Nephron progenitor cell (in vitro differentiated cells): ENCODE data around the gene HS2ST1.

Source experiments
- DNase-seq: peaks from one replicate; pipeline ENCODE4 v3.0.0; 2021
- H3K27ac Mint-ChIP-seq: 2 replicates; pipeline ENCODE4 v1.8.0; 2021; ENCODE audit warnings: mild to moderate bottlenecking, moderate library complexity, mixed read lengths
- H3K27me3 Mint-ChIP-seq: 2 replicates; pipeline ENCODE4 v1.8.0; 2021; ENCODE audit warnings: mild to moderate bottlenecking, low read depth, mixed read lengths; ENCODE audit not compliant: poor library complexity
- H3K36me3 Mint-ChIP-seq: 2 replicates; pipeline ENCODE4 v1.8.0; 2021; ENCODE audit warnings: low read depth, mixed read lengths
- H3K4me1 Mint-ChIP-seq: 2 replicates; pipeline ENCODE4 v1.8.0; 2021; ENCODE audit warnings: mixed read lengths
- H3K4me3 Mint-ChIP-seq: 2 replicates; pipeline ENCODE4 v1.8.0; 2021; ENCODE audit warnings: mild to moderate bottlenecking, moderate library complexity, mixed read lengths
- H3K9me3 Mint-ChIP-seq: 2 replicates; pipeline ENCODE4 v1.8.0; 2021; ENCODE audit warnings: mild to moderate bottlenecking, moderate library complexity, mixed read lengths
- TF ChIP-seq, protein P1 (sequence below): fragments of 200-600 bp; sonication (generic); IDR thresholded peaks from 2 replicates; pipeline ENCODE4 v1.5.0; 2021; ENCODE audit warnings: antibody characterized with exemption

Gene HS2ST1

GRCh38 chr1:87048237-87048636 lies 133.8 kb downstream of the HS2ST1 start:
- no peak for DNase-seq
- TF ChIP-seq, protein P1, sequence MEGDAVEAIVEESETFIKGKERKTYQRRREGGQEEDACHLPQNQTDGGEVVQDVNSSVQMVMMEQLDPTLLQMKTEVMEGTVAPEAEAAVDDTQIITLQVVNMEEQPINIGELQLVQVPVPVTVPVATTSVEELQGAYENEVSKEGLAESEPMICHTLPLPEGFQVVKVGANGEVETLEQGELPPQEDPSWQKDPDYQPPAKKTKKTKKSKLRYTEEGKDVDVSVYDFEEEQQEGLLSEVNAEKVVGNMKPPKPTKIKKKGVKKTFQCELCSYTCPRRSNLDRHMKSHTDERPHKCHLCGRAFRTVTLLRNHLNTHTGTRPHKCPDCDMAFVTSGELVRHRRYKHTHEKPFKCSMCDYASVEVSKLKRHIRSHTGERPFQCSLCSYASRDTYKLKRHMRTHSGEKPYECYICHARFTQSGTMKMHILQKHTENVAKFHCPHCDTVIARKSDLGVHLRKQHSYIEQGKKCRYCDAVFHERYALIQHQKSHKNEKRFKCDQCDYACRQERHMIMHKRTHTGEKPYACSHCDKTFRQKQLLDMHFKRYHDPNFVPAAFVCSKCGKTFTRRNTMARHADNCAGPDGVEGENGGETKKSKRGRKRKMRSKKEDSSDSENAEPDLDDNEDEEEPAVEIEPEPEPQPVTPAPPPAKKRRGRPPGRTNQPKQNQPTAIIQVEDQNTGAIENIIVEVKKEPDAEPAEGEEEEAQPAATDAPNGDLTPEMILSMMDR, result no peak
- peaks cover 31% of the 10 kb centered on the region for H3K9me3 Mint-ChIP-seq
- no peaks in the 10 kb centered on the region for H3K27me3 Mint-ChIP-seq
- no peaks in the 10 kb centered on the region for H3K4me1 Mint-ChIP-seq
- H3K4me3 Mint-ChIP-seq, result no peak overlapping the region
- no peak overlapping the region for H3K27ac Mint-ChIP-seq
- H3K36me3 Mint-ChIP-seq, result peaks cover 32% of the 10 kb centered on the region

DNA sequence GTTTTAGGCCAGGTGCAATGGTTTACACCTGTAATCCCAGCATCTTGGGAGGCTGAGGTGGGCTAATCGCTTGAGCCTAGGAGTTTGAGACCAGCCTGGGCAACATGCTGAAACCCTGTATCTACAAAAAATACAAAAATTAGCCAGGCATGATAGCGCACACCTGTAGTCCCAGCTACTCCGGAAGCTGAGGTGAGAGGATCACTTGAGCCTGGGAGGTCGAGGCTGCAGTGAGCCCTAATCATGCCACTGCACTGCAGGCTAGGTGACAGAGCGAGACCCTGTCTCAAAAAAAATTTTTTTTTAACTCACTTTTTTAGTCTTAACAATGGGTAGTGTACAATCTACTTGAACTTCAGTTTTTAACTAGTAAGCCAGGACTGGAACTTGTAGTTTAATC lies 137.5 kb downstream of the HS2ST1 start:
- no peak overlapping the region for H3K27ac Mint-ChIP-seq
- peaks cover 28% of the 10 kb centered on the region for H3K36me3 Mint-ChIP-seq
- TF ChIP-seq, protein P1, result no peak
- peaks cover 31% of the 10 kb centered on the region for H3K9me3 Mint-ChIP-seq
- H3K27me3 Mint-ChIP-seq, result no peaks in the 10 kb centered on the region
- H3K4me1 Mint-ChIP-seq, result no peaks in the 10 kb centered on the region
- no peak for DNase-seq
- H3K4me3 Mint-ChIP-seq, result no peak overlapping the region

DNA sequence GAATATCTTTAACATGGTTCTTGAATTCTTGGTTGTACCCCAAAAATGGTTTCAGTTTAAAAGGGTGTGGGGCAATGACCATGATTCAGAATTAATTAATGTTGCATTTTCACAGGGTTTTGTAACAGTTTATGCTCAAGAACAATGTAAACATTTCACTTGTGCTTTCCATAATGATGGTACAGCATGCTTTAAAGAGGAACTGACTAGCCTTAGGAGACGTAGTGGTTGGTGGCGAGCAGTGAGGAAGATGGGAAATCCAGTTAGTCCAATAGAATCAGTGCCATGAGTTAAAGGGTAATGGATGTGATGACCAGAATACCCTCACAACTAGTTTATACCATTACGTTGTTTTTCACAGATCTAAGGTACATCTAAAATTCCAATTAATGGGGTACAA lies 138.0 kb downstream of the HS2ST1 start:
- no peak overlapping the region for H3K4me3 Mint-ChIP-seq
- peaks cover 24% of the 10 kb centered on the region for H3K36me3 Mint-ChIP-seq
- H3K9me3 Mint-ChIP-seq, result peaks cover 27% of the 10 kb centered on the region
- DNase-seq, result no peak
- no peak overlapping the region for H3K27ac Mint-ChIP-seq
- H3K27me3 Mint-ChIP-seq, result no peaks in the 10 kb centered on the region
- TF ChIP-seq, protein P1, result no peak
- H3K4me1 Mint-ChIP-seq, result no peaks in the 10 kb centered on the region

GRCh38 chr1:87052961-87053360 lies 138.5 kb downstream of the HS2ST1 start:
- H3K27ac Mint-ChIP-seq, result no peak overlapping the region
- H3K4me1 Mint-ChIP-seq, result no peaks in the 10 kb centered on the region
- peaks cover 21% of the 10 kb centered on the region for H3K9me3 Mint-ChIP-seq
- H3K36me3 Mint-ChIP-seq, result peaks cover 19% of the 10 kb centered on the region
- DNase-seq, result no peak
- H3K4me3 Mint-ChIP-seq, result no peak overlapping the region
- no peaks in the 10 kb centered on the region for H3K27me3 Mint-ChIP-seq
- TF ChIP-seq, protein P1, result no peak

DNA sequence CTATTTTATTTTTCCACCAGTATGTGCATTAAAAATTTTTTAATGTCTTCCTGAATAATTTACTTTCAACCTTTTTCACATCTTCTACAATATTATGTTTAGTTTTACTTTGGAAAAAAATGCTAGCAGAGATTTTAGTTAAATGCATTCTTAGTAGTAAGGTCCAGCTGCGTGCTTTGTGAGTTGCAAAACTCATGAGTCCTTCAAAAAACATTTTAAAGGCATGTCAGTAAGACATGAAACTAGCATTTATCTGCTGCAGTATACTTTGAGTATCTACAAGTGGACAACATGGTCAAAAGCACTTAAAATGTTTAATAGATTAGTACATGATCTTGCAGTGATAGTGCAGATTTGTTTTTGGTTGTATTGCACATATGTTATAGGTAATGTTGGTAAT lies 139.0 kb downstream of the HS2ST1 start:
- no peak for DNase-seq
- no peaks in the 10 kb centered on the region for H3K4me1 Mint-ChIP-seq
- H3K9me3 Mint-ChIP-seq, result peaks cover 16% of the 10 kb centered on the region
- TF ChIP-seq, protein P1, result no peak
- peaks cover 14% of the 10 kb centered on the region for H3K36me3 Mint-ChIP-seq
- H3K4me3 Mint-ChIP-seq, result no peak overlapping the region
- H3K27ac Mint-ChIP-seq, result no peak overlapping the region
- H3K27me3 Mint-ChIP-seq, result no peaks in the 10 kb centered on the region

DNA sequence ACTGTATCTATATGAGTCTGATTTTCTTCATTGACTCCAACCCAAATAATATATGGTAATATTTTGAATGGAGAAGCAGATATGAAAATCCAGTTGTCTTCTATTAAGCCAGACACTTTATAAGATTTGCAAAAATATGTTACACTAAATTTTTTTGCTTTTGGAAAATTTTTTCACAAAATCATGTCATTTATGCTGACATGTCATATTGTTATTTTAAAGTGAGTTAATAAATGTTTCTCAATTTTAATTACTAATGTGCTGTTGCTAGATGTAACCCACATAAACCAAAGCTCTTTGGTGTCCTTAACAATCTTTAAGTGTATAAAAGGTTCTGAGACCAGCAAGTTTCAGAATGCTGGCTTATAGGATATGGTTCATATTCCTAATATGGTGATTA lies 142.5 kb downstream of the HS2ST1 start:
- Mint-ChIP-seq H3K4me3 (no peak overlapping the region), H3K4me1 (no peaks in the 10 kb centered on the region), H3K9me3 (peaks cover 6% of the 10 kb centered on the region), H3K27me3 (no peaks in the 10 kb centered on the region), H3K36me3 (peaks cover 10% of the 10 kb centered on the region), H3K27ac (no peak overlapping the region)
- no peak for DNase-seq
- TF ChIP-seq, protein P1, result no peak
